ENCODE results near the gene OR2K2.
A peak's percentile ranks its signal among the peaks of the same experiment; 100 is the strongest.
"Not testable (repeated sequence)": the region's sequence is repeated elsewhere in the genome, so short reads cannot be mapped to it uniquely, and the experiment has no call there.

Gene OR2K2, protein sequence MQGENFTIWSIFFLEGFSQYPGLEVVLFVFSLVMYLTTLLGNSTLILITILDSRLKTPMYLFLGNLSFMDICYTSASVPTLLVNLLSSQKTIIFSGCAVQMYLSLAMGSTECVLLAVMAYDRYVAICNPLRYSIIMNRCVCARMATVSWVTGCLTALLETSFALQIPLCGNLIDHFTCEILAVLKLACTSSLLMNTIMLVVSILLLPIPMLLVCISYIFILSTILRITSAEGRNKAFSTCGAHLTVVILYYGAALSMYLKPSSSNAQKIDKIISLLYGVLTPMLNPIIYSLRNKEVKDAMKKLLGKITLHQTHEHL

DNA sequence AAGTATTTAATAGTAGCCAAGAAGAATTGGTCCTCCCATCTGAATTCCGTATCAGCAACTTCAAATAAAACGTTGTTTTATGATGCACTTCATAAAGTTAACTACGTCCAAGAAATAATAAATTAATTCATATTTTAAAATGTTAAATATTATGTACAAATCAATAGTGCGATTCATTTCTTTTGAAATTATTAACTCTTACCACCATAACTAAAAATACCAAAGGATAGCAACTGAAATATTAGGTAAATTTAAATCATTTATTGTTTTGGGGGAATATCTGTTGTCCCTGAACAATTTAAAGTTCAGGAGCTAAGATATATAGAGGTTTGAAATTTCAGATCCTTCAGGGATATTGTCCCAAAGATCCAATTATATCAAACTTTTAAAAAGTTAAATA is at the start of gene OR2K2:
Gene OR2K2 (minus strand): TSS at position 101 of the 400 bp plus-strand sequence. CDS start 1,791 bp downstream, outside the sequence.
- DNase-seq (ENCODE audit: low read depth) = no peak

DNA sequence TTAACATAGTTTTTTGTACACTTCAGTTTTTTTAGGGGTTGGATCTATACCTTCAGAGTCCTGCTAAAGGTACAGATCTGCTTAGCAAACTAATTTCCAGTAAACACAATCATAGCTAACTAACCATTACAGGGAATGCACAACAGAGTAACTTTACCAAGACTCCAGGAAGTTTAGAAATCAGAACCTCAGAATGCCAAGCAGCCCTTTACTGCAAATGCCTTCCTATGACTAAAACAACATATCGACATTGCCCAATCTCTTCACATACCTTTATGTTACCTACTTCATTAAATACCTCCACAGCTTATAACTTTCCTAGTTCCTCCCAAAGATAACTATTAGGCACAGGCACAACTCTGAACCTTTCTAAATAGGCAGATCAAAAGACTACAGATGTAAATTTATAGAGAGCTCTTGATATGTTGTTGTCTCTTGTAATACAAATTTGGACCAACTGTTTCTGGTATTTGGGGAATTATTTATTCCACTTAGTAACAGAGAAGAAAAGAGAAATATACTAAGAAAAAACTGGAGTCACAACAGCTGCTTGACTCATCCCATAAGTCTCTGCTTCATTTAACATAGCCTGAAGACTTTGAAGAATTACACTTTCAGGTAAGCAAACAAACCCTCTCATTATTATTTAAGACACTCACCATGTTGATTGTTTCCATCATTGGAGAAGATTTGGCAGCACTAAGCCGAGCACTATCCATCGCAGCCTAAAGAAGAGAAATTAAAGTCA is 46.0 kb upstream of the OR2K2 start:
- DNase-seq (ENCODE audit: low read depth) = no peak

DNA sequence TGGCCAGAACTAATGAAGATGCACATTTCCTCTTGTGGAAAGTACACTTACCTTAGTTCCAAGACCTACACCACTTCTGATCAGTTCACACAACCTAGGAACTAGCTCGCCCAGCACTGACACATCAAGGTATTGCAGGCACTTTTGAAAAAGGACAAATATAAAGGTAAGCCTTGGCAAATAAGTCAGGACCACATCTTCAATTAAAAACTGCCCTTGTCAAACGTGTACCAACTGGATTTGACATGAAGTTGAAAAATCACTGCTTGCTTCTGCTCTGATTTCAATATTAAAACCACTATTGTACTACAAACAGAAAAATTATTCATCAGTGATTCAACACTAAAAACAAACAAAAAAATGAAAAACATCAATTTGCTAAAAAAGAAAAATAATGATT is 45.0 kb upstream of the OR2K2 start:
- no peak for DNase-seq (ENCODE audit: low read depth)

DNA sequence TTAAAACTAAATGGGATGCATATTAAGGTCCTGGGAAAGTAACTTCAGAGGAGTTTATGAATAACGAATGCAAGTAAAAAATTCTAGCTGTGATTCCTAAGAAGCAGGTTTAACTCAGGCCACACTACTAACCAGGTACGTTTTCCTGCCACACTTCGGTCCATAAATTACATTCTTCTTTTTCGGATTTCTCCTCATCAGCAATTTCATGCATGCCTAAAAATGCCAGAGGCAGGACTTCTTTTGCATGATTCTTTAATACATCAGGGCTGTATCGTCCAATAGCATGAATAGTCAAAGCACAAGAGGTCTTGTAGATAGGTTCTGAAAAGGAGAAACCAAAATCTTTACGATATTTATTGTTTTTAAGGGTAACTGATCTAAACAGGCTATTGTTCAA is 42.3 kb upstream of the OR2K2 start:
- DNase-seq (ENCODE audit: low read depth) = no peak

DNA sequence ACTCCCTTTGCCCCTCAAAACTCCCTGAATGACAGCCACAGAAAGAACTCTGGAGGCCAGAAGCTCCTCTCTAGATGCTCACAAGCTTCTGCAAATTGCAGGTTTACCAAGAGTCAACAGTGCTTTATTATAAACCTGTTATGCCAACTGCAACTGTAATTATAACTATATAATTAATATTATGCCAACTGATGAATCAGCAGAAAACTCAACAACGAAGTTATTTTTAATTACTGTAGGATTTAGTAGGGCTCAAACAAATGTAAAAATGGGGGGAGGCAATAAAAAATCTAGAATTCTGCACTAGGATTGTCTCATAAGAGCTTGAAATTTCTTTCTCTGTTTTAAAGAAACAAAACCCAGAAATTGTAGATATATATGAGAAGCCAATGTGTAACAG is 37.0 kb upstream of the OR2K2 start:
- DNase-seq (ENCODE audit: low read depth) = no peak

DNA sequence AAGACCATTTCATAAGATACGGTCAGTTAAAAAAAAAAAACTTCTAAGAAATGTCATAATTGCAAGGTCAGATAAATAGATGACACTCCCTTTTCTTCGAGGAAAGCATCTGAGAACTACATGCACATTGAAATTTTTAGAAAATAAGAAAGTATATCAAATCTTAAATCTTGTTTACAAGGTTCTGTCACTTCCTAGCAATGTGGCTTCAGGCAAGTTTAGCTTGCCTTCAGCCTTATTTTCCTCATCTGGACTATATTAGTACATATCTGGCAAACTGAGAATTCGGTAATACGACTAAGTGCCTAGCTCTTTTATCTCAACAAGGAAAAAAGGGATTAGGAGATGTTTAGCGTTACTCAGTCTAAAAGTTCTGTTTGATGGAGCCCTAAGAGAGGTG is 32.5 kb upstream of the OR2K2 start:
- DNase-seq (ENCODE audit: low read depth) = no peak

DNA sequence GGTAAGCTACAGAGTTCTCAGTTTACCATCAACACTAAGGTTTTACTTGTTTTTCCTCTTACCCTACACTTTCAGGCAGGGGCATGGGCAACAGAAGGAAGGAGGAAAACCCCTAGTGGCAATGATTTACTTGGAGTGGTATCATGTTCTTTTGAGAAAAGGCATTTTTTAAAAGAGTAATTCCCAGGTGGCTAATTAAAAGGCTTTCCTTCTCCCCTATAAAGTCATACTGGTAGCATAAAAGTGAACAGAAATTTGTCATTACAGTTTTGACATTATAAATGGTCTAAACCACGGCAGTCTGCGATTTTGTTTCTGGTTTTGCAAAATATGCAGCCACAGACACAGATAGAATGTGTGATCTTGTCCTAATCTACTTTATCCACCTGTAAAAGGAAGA is 30.9 kb upstream of the OR2K2 start:
- no peak for DNase-seq (ENCODE audit: low read depth)

DNA sequence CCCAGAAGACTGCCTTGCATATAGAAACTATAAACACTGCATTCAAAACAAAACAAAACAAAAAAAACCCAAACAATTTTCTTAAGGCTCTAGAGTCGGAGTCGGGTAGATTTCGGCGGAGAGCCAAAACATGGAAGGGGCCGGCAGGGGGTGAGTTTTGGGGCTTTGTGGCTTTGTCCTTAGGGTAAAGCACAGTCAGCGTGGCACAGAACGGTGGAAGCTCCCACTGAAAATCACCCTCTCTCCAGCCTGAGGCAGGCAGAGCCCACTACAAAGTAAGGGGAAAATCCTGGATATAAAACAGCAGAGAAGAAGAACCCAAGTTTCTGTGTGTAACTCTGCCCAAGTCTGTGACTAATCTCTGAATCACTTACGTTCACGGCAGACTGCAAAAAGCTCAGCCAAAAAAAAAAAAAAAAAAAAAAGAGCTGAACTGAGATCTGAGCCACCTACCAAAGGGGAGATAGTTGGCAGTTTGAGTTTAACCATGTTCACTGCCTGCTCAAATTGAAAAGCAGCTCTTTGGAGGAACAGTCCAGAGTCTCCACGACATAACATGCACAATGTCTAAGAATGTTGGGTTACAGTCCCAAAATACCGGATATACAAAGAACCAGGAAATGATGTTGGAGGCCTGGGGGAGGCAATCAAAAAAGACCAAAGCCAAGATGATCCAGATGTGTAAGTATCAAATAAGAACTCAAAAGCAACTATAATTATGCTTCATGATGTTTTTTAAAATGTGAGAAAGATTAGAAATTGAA is 26.6 kb upstream of the OR2K2 start:
- peak; percentile 72 for DNase-seq (ENCODE audit: low read depth)

DNA sequence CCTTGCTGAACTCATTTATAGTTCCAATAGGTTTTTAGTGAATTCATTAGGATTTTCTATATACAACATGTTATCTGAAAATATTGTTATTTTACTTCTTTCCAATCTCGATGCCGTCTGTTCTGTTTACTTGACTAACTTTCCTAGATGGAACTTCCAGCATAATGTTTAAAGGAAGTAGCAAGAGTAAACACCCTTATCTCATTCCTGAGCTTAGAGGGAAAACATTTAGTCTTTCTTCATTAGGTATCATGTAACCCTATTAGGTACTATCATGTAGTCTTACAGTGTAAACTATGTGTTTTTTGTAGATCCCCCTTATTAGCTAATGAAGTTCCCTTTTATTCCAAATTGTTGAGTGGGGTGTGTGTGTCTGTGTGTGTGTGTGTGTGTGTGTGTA is 22.5 kb upstream of the OR2K2 start:
- no peak for DNase-seq (ENCODE audit: low read depth)

DNA sequence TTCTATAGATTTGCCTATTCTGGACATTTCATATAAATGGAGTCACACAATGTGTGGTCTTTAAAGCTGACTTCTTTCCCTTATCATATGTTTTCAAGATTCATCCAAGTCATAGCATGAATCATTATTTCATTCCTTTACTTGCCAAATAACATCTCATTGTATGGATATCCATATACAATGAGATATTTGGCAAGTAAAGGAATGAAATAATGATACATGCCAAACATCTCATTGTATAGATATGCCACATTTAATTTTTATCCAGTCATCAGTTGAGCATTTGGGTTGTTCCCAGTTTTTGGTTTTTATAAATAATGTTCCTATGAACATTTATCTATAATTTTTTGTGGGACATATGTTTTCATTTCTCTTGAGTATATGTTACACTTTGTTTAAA is 20.5 kb upstream of the OR2K2 start:
- DNase-seq (ENCODE audit: low read depth) = peak; percentile 78

DNA sequence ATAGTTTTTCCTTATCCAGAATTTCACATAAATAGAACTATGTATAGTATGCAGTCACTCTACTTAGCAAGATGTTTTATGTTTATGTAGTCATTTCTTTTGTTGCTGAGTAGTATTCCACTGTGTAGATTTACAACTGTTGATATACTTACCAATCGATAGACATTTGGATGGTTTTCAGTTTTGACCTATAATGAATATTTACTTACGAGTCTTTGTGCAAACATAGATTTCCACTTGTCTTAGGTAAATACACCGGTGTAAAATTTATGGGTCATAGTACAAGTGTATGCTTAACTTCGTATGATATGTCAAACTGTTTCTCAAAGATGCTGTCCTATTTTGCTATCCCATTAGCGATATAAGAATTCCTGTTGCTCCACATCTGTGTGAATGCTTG is 19.7 kb upstream of the OR2K2 start:
- no peak for DNase-seq (ENCODE audit: low read depth)

DNA sequence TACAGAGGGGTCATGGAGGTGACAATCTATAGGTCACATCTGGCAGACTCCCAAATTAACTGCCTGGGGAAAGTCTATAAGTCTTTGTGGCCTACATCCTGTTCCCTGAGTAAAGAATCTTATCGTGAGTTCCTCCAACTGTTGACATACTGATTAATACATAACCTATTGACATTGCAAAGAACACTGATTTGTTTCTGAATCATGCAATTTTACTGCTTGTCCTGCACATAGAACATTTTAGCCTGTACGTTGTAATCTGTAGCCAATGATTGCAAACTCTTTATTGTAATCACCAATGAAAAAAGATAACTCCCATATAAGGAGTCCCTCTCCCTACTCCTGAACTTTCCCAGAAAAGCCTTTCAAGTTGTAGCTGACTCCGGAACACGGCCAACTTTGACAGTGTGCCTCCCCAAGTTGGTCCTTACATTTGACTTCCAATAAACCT is 18.8 kb upstream of the OR2K2 start:
- DNase-seq (ENCODE audit: low read depth) = peak; percentile 50

DNA sequence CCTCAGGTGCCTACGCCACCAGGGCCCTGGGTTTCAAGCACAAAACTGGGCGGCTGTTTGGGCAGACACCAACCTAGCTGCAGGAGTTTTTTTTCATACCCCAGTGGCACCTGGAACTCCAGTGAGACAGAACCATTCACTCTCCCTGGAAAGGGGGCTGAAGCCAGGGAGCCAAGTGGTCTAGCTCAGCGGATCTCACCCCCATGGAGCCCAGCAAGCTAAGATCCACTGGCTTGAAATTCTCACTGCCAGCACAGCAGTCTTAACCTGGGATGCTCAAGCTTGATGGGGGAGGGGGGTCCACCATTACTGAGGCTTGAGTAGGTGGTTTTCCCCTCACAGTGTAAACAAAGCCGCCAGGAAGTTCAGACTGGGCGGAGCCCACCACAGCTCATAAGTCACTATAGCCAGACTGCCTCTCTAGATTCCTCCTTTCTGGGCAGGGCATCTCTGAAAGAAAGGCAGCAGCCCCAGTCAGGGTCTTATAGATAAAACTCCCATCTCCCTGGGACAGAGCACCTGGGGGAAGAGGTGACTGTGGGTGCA is 4.4 kb upstream of the OR2K2 start:
- DNase-seq (ENCODE audit: low read depth) = not testable (repeated sequence)

DNA sequence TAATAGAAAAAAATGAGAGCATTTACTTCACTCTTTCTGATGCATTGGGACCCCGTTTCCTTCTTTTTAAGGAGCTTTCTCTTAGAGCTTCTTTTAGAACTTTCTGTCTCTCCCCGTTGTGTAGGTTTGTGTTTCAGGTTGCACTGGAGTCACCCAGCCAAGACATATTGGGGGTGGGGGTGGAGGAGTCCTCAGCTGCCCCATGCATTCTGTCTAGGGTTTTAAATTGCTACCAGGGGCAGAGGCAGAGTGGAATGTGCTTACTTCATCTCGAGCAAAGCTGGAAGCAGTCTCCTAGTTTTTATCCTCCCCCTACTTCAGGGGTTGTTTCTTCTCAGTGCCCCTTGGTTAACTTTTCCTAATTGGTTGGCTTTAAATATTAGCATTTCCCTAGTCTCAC is 9.4 kb downstream of the OR2K2 start:
- no peak for DNase-seq (ENCODE audit: low read depth)

DNA sequence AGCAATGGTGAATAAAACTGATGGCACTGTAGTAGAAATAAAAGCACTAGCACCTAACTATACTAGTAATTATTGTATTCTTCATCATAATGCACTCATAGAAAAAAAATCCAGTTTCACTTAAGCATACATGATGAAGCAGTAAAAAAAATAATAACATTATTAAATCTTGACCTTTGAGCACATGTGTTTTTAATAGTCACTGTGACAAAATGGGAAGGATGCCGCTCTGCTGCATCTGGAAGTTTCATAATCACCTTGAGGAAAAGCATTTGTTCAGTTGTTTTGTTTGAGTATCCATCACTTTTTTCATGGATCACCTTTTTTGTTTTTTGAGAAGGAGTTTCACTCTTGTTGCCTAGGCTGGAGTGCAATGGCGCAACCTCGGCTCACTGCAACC is 13.2 kb downstream of the OR2K2 start:
- no peak for DNase-seq (ENCODE audit: low read depth)

DNA sequence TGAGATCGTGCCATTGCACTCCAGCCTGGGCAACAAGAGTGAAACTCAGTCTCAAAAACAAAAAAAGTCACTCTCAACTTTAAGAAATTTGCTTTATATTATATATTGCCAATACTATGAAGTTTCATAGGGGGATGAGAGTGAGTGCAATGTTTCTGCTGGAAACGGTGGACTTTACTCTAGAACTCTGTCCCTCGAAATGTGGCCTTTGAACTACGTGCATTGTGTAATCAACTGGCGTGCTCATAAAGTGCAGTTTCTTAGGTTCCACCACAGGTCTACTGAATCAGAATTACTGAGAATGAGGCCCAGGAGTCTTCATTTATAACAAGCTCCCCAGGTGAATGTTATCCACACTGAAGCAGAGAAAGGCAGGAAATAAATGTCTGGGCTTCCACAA is 24.1 kb downstream of the OR2K2 start:
- DNase-seq (ENCODE audit: low read depth) = no peak

DNA sequence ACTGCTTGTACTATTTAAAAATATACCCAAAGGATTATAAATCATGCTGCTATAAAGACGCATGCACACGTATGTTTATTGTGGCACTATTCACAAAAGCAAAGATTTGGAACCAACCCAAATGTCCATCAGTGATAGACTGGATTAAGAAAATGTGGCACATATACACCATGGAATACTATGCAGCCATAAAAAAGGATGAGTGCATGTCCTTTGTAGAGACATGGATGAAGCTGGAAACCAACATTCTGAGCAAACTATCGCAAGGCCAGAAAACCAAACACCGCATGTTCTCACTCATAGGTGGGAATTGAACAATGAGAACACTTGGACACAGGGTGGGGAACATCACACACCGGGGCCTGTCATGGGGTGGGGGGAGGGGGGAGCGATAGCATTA is 26.0 kb downstream of the OR2K2 start:
- DNase-seq (ENCODE audit: low read depth) = not testable (repeated sequence)

DNA sequence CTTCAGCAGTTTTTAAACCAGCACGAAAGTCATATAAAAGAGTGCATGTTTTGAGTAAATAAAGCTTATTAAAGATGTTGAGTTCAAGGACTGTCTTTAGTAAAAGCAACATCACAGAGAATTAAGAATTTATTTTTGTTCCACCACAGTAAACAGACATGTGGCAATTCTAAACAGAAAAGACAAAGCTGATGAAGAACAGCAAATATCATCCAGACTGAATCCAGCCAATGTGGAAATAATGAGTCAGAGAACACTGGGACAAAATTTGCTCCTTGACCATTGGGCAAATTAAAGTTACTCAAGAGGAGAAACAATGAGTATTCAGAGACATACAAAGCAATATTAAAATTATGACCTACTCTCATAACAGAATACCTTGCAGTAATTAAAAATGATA is 28.8 kb downstream of the OR2K2 start:
- DNase-seq (ENCODE audit: low read depth) = no peak

DNA sequence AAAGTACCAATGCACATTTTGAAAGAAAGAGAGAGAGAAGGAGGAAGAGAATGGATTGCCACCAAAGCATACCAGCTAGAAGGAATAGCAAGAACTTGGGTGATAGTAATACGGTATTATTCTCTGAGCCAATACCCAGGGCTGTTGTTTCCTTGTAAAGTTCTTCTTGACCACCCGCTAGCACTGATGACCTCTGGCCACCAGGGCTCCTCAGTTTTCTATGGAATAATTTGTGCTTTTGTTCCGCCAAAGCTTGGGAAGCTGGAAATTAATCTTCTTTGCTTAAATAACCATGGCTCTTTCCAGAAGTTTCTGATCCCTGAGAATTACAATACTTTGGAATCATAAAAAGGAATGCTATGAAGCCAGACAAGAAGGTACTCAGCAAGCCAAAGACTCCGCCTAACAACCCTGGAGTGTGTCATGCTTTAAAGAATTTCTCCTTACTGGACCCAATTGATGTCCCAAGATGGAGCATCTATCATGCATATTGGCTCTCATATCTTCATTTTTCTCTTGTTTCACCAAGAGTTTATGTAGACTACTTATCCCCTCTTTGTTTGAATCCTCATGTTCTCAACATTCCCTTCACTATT is 29.8 kb downstream of the OR2K2 start:
- no peak for DNase-seq (ENCODE audit: low read depth)

DNA sequence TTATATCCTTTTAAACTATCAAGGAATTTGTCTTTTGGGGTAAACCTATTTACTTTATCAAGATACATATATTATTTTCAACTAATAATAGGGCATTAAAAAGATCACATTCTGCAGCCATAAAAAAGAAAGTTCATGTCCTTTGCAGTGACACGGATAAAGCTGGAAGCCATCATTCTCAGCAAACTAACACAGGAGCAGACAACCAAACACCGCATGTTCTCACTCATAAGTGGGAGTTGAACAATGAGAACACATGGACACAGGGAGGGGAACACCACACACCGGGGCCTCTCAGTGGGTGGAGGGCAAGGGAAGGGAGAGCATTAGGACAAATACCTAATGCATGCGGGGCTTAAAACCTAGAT is 30.4 kb downstream of the OR2K2 start:
- not testable (repeated sequence) for DNase-seq (ENCODE audit: low read depth)

DNA sequence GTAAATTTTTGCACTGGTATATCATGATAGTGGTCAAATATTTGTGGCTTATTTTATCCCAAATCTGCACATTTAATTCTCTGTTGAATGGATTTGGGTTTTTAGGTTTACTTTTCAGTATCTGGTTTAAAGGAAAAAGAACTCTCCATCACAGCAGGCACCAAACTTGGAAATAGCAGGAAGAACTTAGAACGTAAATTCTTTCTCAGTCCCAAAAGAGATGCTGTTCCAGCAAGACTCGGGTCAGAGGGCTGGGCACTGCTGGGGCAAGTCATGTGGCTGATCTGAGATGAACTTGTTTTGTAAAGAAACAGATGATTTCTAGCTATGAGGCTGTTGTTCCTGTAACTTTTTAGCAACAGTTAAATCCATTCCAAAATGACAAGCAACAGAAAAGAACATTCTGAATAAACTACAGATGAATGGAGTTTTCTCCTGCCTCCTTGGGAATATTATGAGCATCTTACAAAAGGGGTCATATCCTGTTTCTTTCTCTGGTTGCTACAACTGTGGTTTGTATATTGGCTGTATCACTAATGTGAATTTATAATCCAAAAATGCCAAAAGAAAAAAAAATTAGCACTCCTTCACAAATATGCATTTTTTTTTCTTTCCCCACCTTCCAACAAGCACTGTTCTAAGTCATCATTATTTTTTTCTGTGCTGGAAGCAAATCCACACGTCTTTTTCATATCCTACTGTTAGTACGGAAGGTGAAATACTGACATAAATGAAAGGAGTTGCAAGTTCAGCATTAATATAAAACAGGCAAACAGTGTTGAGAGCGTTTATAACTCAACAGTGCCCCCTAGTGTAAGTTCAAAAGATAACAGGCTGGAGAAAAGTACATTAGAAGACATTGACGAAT is 31.1 kb downstream of the OR2K2 start:
- DNase-seq (ENCODE audit: low read depth) = peak; percentile 70

All from HS-5 (cell line).